SK-N-SH (cell line): ENCODE results near the gene CLDN7.

Experiments
- CHD2 ChIP-seq: fragments of 150-350 bp; IDR thresholded peaks from 2 replicates; pipeline ENCODE4 v1.6.1; 2018; ENCODE audit warnings: low read length; ENCODE audit not compliant: partially characterized antibody
- CTCF ChIP-seq: fragments of 200-600 bp; sonication (generic); IDR thresholded peaks from 2 replicates; pipeline ENCODE4 v1.6.1; 2017; ENCODE audit warnings: antibody characterized with exemption, mild to moderate bottlenecking, moderate library complexity
- FOXM1 ChIP-seq: IDR thresholded peaks from 2 replicates; pipeline ENCODE4 v1.4.0; 2012; ENCODE audit warnings: low read depth, mild to moderate bottlenecking
- GATA2 ChIP-seq: sonication (generic); formaldehyde crosslinking; IDR thresholded peaks from 2 replicates; pipeline ENCODE4 v1.5.0; 2020; ENCODE audit warnings: mild to moderate bottlenecking, missing genetic modification reagents
- MAX ChIP-seq: IDR thresholded peaks from 2 replicates; pipeline ENCODE4 v1.4.0; 2012; ENCODE audit warnings: low read depth
- MEF2A ChIP-seq: IDR thresholded peaks from 2 replicates; pipeline ENCODE4 v1.4.0; 2012; ENCODE audit warnings: low read depth, borderline replicate concordance
- NFIC ChIP-seq: IDR thresholded peaks from 2 replicates; pipeline ENCODE4 v1.4.0; 2012; ENCODE audit warnings: borderline replicate concordance
- NRF1 ChIP-seq: IDR thresholded peaks from 2 replicates; pipeline ENCODE4 v1.6.1; 2012; ENCODE audit warnings: low read depth, mild to moderate bottlenecking, low read length
- POLR2AphosphoS5 ChIP-seq: IDR thresholded peaks from 2 replicates; pipeline ENCODE4 v1.6.1; 2012; ENCODE audit warnings: low read depth, low read length
- RCOR1 ChIP-seq: fragments of 150-350 bp; IDR thresholded peaks from 2 replicates; pipeline ENCODE4 v1.6.1; 2017; ENCODE audit warnings: antibody characterized with exemption, low read length
- RFX5 ChIP-seq: IDR thresholded peaks from 2 replicates; pipeline ENCODE4 v1.6.1; 2012; ENCODE audit warnings: mild to moderate bottlenecking, improper control_type of control experiment, low read length
- TEAD4 ChIP-seq: IDR thresholded peaks from 2 replicates; pipeline ENCODE4 v1.4.0; 2012; ENCODE audit warnings: mild to moderate bottlenecking, borderline replicate concordance; ENCODE audit not compliant: insufficient read depth
- TF ChIP-seq, protein P1 (sequence below): fragments of 150-350 bp; IDR thresholded peaks from 2 replicates; pipeline ENCODE4 v1.6.1; 2017; ENCODE audit warnings: antibody characterized with exemption, low read length, low read depth, borderline replicate concordance
- TF ChIP-seq, protein P2 (sequence below): IDR thresholded peaks from 2 replicates; pipeline ENCODE4 v1.6.1; 2012; ENCODE audit warnings: mild to moderate bottlenecking, low read depth, low read length, moderate library complexity

- TF ChIP-seq GATA2 (CRISPR knock-in tag) (no peak), MAX (no peak), CTCF (no peak), RFX5 (no peak), FOXM1 (no peak), POLR2AphosphoS5 (no peak), RCOR1 (no peak), NFIC (no peak), TEAD4 (no peak), NRF1 (no peak), MEF2A (no peak), CHD2 (no peak)
- TF ChIP-seq, protein P1, sequence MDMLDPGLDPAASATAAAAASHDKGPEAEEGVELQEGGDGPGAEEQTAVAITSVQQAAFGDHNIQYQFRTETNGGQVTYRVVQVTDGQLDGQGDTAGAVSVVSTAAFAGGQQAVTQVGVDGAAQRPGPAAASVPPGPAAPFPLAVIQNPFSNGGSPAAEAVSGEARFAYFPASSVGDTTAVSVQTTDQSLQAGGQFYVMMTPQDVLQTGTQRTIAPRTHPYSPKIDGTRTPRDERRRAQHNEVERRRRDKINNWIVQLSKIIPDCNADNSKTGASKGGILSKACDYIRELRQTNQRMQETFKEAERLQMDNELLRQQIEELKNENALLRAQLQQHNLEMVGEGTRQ: no peak
- TF ChIP-seq, protein P2, sequence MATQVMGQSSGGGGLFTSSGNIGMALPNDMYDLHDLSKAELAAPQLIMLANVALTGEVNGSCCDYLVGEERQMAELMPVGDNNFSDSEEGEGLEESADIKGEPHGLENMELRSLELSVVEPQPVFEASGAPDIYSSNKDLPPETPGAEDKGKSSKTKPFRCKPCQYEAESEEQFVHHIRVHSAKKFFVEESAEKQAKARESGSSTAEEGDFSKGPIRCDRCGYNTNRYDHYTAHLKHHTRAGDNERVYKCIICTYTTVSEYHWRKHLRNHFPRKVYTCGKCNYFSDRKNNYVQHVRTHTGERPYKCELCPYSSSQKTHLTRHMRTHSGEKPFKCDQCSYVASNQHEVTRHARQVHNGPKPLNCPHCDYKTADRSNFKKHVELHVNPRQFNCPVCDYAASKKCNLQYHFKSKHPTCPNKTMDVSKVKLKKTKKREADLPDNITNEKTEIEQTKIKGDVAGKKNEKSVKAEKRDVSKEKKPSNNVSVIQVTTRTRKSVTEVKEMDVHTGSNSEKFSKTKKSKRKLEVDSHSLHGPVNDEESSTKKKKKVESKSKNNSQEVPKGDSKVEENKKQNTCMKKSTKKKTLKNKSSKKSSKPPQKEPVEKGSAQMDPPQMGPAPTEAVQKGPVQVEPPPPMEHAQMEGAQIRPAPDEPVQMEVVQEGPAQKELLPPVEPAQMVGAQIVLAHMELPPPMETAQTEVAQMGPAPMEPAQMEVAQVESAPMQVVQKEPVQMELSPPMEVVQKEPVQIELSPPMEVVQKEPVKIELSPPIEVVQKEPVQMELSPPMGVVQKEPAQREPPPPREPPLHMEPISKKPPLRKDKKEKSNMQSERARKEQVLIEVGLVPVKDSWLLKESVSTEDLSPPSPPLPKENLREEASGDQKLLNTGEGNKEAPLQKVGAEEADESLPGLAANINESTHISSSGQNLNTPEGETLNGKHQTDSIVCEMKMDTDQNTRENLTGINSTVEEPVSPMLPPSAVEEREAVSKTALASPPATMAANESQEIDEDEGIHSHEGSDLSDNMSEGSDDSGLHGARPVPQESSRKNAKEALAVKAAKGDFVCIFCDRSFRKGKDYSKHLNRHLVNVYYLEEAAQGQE: no peak
Observed at GRCh38 chr17:7266784-7267183, 4.5 kb upstream of the CLDN7 start.
